ENCODE data around the gene SH3RF1. TPM values are rescaled to one million over a fixed set of nuclear protein-coding genes. Genes with fewer than 3 reads are reported as not detected.

Gene SH3RF1
- total RNA-seq, 1 experiment from 2014 or later = 16.6 TPM

- TF ChIP-seq E2F1 (CRISPR knock-in tag; IDR thresholded peaks at IDR 0.05) (no peak), ARID4B (CRISPR knock-in tag; IDR thresholded peaks at IDR 0.05; ENCODE audit: borderline replicate concordance) (no peak), HMGXB4 (CRISPR knock-in tag; IDR thresholded peaks at IDR 0.05) (no peak)
Observed at GRCh38 chr4:169163947-169164668, 106.6 kb downstream of the SH3RF1 start (continued).

- ATAC-seq (no peak), DNase-seq (ENCODE audit: low spot score) (no peak)
- no peaks in the 10 kb centered on the region for H3K9me3 Mint-ChIP-seq
- no peaks in the 10 kb centered on the region for H3K27me3 Mint-ChIP-seq (ENCODE audit: low read depth)
- CTCF ChIA-PET = interaction anchor here (1.2 kb wide), 1 partner anchor 10 kb away, joined by 6 read pairs; no protein-coding TSS in a partner anchor
- POLR2A ChIA-PET = no interaction called here
- H3K4me3 Mint-ChIP-seq = no peak overlapping the region
- peaks cover 17% of the 10 kb centered on the region for H3K4me1 Mint-ChIP-seq
- H3K36me3 Mint-ChIP-seq = no peaks in the 10 kb centered on the region
- H3K27ac Mint-ChIP-seq = no peak overlapping the region
- TF ChIP-seq MXD4 (CRISPR knock-in tag; IDR thresholded peaks at IDR 0.05; ENCODE audit: borderline replicate concordance) = no peak
- TF ChIP-seq CBFB (CRISPR knock-in tag; IDR thresholded peaks at IDR 0.05; ENCODE audit: low read depth) = no peak
- TF ChIP-seq TEAD1 (CRISPR knock-in tag; IDR thresholded peaks at IDR 0.05) = no peak
- no peak for TF ChIP-seq TEAD4 (CRISPR knock-in tag; IDR thresholded peaks at IDR 0.05)
- no peak for TF ChIP-seq ZSCAN18 (CRISPR knock-in tag; IDR thresholded peaks at IDR 0.05)
- no peak for TF ChIP-seq NFYB (CRISPR knock-in tag; conservative IDR thresholded peaks at IDR 0.05; ENCODE audit: low read depth)
- no peak for TF ChIP-seq NR2C2 (CRISPR knock-in tag; IDR thresholded peaks at IDR 0.05)
- TF ChIP-seq HMGXB4 (CRISPR knock-in tag; IDR thresholded peaks at IDR 0.05) = no peak
- TF ChIP-seq SMAD4 (CRISPR knock-in tag; IDR thresholded peaks at IDR 0.05) = no peak
- TF ChIP-seq ZNF317 (CRISPR knock-in tag; IDR thresholded peaks at IDR 0.05; ENCODE audit: borderline replicate concordance, low read depth) = no peak
- no peak for TF ChIP-seq ZNF219 (CRISPR knock-in tag; IDR thresholded peaks at IDR 0.05; ENCODE audit: borderline replicate concordance)
- TF ChIP-seq ARID4B (CRISPR knock-in tag; IDR thresholded peaks at IDR 0.05; ENCODE audit: borderline replicate concordance) = no peak
- TF ChIP-seq MLX (CRISPR knock-in tag; IDR thresholded peaks at IDR 0.05) = no peak
- TF ChIP-seq NFE2L1 (CRISPR knock-in tag; IDR thresholded peaks at IDR 0.05) = no peak
Observed at GRCh38 chr4:169163495-169163894, 107.3 kb downstream of the SH3RF1 start.
